ENCODE results near the gene MSI2. TPM values are rescaled to one million over a fixed set of nuclear protein-coding genes. Genes with fewer than 3 reads are reported as not detected.

Gene MSI2
- total RNA-seq, 1 donor from 2014 or later = 26.6 TPM

DNA sequence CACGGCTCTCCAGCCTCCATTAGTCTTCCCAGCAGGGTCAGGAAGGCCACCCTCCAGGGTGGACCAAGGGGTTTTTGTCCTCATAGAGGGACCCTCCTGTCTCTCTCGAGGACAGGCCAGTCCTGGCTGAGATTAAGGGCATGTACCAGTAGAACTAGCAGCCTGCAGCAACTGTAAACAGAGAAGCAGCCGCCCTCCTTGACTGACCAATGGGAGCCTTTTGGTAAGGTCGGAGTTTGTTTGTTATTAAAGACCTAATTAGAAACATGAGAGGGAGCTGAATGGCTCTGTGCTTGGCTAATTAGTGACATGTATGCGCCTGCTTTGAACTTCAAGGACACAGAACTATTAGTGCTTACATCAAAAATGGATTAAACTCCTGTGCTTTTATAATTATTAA is 408.8 kb downstream of the MSI2 start:
- DNase-seq (ENCODE audit: low read depth) = no peak
- TF ChIP-seq CTCF (conservative IDR thresholded peaks at IDR 0.05; ENCODE audit: low read depth, low read length) = no peak
- H3K4me3 ChIP-seq (ENCODE audit: low read depth, low read length) = no peak overlapping the region

GRCh38 chr17:57665696-57666095 is 409.4 kb downstream of the MSI2 start:
- no peak for DNase-seq (ENCODE audit: low read depth)
- no peak overlapping the region for H3K4me3 ChIP-seq (ENCODE audit: low read depth, low read length)
- no peak for TF ChIP-seq CTCF (conservative IDR thresholded peaks at IDR 0.05; ENCODE audit: low read depth, low read length)

- no peak for DNase-seq (ENCODE audit: low read depth)
These were observed 410.0 kb downstream of the MSI2 start for GRCh38 chr17:57666201-57666870.

GRCh38 chr17:57666946-57667345 is 410.6 kb downstream of the MSI2 start:
- H3K4me3 ChIP-seq (ENCODE audit: low read depth, low read length) = no peak overlapping the region
- no peak for DNase-seq (ENCODE audit: low read depth)
- TF ChIP-seq CTCF (conservative IDR thresholded peaks at IDR 0.05; ENCODE audit: low read depth, low read length) = no peak

More at GRCh38 chr17:57666201-57666870, 410.0 kb downstream of the MSI2 start:
- no peak for TF ChIP-seq CTCF (conservative IDR thresholded peaks at IDR 0.05; ENCODE audit: low read depth, low read length)
- H3K4me3 ChIP-seq (ENCODE audit: low read depth, low read length) = no peak overlapping the region

- H3K4me3 ChIP-seq (ENCODE audit: low read depth, low read length) = no peak overlapping the region
- no peak for TF ChIP-seq CTCF (conservative IDR thresholded peaks at IDR 0.05; ENCODE audit: low read depth, low read length)
- no peak for DNase-seq (ENCODE audit: low read depth)
These were observed 411.2 kb downstream of the MSI2 start for GRCh38 chr17:57667461-57667923.

GRCh38 chr17:57668332-57668731 is 412.0 kb downstream of the MSI2 start:
- DNase-seq (ENCODE audit: low read depth) = no peak
- H3K4me3 ChIP-seq (ENCODE audit: low read depth, low read length) = no peak overlapping the region
- no peak for TF ChIP-seq CTCF (conservative IDR thresholded peaks at IDR 0.05; ENCODE audit: low read depth, low read length)
